Stimulated activated naive CD8-positive, alpha-beta T cell treated with anti-CD3 and anti-CD28 coated beads, Interleukin-15, Interleukin-2, amounts not matched to agents 100 ng/mL and 50 ng/mL, for 24 hours (primary cell): ENCODE data around the gene ANXA11.

Source experiments
- H3K27ac Mint-ChIP-seq: one replicate; pipeline ENCODE4 v1.8.0; 2021; ENCODE audit warnings: mild to moderate bottlenecking, mixed read lengths
- H3K27me3 Mint-ChIP-seq: one replicate; pipeline ENCODE4 v1.8.0; 2021; ENCODE audit warnings: mixed read lengths
- H3K36me3 Mint-ChIP-seq: one replicate; pipeline ENCODE4 v1.8.0; 2021; ENCODE audit warnings: low read depth, mixed read lengths
- H3K4me1 Mint-ChIP-seq: one replicate; pipeline ENCODE4 v1.8.0; 2021; ENCODE audit warnings: low read depth, mixed read lengths
- H3K4me3 Mint-ChIP-seq: one replicate; pipeline ENCODE4 v1.8.0; 2021; ENCODE audit warnings: mild to moderate bottlenecking, mixed read lengths
- H3K9me3 Mint-ChIP-seq: one replicate; pipeline ENCODE4 v1.8.0; 2021; ENCODE audit warnings: mixed read lengths

ANXA11 gene

DNA sequence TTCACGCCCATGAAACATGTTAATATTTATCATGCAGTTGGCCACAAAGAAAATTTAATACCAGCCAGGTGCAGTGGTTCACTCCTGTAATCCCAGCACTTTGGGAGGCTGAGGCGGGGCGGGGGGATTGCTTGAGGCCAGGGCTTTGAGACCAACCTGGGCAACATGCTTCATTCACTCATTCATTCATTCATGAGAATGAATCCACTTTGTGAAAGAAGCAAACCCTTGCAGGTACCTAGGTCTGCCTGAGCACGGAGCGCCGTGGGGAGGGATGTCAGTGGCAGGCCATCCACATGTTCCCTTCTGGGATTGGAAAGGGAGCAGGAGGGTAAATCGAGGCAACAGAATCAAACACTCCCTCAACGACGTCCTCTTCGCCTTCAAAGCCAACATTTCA is 4.7 kb downstream of the ANXA11 start:
- Mint-ChIP-seq H3K27me3 (no peaks in the 10 kb centered on the region), H3K27ac (peak overlapping the region; percentile 83), H3K4me3 (no peak overlapping the region), H3K36me3 (peaks cover 26% of the 10 kb centered on the region), H3K9me3 (no peaks in the 10 kb centered on the region), H3K4me1 (peaks cover 89% of the 10 kb centered on the region)

DNA sequence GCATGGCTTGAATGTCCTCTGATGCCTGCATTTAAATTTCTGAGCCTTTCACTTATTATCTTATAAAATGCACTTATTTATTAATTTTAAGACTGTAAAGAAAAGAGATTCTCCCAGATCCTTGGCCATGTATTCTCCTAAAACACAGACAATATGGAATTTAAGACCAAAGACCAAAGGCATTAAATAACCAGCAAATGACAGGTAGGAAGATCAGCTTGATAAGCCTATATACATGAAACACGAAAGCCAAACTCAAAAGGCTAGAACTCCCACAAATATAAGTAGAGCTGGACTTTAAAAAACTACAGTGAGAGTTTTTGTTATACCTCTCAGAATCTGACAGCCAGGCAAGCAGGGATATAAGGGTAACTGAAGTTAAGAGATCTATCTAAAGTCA is 5.1 kb downstream of the ANXA11 start:
- Mint-ChIP-seq H3K4me3 (no peak overlapping the region), H3K4me1 (peaks cover 91% of the 10 kb centered on the region), H3K27me3 (no peaks in the 10 kb centered on the region), H3K36me3 (peaks cover 30% of the 10 kb centered on the region), H3K9me3 (no peaks in the 10 kb centered on the region), H3K27ac (no peak overlapping the region)

DNA sequence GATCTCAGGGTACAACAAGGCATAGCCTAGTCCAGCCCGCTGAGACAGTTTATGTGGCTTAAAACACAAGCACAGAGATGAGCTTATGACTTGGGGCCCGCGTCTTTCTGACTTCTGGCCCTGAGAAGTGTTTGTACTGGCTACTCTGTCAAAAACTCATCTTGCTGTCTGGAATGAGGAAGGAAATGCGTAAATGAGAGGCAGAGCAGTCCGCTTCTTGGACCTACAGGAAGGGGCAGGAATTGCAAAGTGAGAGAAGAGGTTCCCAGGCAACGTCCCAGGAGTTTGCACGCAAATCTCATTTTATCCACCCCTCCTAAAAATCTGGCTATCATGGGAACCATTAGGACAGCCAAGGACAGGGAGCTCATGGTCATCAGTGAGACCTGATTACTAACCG is 5.5 kb downstream of the ANXA11 start:
- Mint-ChIP-seq H3K36me3 (peaks cover 34% of the 10 kb centered on the region), H3K27ac (no peak overlapping the region), H3K4me1 (peaks cover 96% of the 10 kb centered on the region), H3K9me3 (no peaks in the 10 kb centered on the region), H3K4me3 (no peak overlapping the region), H3K27me3 (no peaks in the 10 kb centered on the region)

DNA sequence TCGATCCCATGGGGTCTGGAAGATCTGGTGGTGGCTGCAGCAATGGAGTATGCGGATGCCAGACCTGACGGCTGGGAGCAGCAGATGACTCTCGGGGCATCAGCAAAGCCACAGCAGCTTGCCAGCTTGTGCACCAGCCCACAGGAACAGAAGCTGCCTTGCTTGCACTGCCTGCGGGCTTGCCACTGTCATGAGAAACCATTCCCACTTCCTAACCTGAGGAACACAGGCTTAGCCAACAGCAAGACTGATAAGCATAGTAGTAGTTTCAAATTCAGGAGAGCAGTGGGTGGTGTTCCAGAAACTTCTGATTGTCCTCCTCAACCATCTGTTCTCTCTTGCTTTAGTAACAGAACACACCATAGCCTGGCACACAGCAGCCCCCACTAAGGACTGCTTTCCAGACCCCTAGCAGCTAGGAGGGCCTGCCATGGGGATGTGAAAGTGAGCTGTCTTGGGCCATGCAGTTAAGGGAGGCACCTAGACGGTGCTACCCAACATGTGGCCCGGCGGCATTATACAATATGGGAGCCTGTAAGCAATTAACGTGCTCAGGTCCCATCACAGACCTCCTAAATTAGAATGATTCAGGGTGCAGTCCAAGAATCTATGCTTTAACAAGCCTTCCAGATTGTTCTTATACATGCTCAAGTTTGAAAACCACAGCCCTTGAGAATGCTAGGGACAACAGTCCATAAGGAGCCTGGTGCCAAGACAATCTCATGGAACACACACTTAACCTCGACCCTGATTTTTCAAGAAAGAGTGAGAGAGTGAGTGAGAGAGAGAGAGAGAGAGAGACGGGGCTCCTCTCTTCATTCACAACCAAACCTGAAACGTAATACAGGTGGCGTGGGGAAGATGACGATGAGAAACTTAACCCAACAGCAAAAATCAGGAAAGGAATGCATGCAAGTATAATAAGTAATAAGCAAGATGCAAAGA is 7.1 kb downstream of the ANXA11 start:
- Mint-ChIP-seq H3K27me3 (no peaks in the 10 kb centered on the region), H3K4me1 (peaks cover 92% of the 10 kb centered on the region), H3K36me3 (peaks cover 34% of the 10 kb centered on the region), H3K4me3 (peak overlapping the region; percentile 38), H3K9me3 (no peaks in the 10 kb centered on the region), H3K27ac (peak overlapping the region; percentile 34)

DNA sequence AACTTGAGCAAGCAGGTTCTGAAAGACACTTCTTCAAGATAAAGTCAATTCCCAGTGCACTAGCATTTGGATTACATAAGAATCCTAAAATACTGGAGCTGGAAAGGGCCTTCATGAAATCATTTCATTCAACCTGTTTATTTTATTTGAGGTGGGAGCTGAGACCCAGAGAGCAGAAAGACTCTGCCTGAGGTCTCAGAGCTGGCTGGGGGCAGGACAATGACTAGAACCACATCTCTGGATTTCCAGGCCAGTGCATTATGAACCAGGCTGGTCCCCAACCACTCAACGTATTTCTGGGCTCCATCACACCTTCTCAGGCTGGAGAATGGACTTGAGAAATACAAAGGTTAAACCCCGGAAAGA is 8.4 kb downstream of the ANXA11 start:
- Mint-ChIP-seq H3K4me1 (peaks cover 91% of the 10 kb centered on the region), H3K9me3 (peaks cover 8% of the 10 kb centered on the region), H3K4me3 (peak overlapping the region; percentile 62), H3K36me3 (peaks cover 44% of the 10 kb centered on the region), H3K27me3 (no peaks in the 10 kb centered on the region), H3K27ac (peak overlapping the region; percentile 94)

DNA sequence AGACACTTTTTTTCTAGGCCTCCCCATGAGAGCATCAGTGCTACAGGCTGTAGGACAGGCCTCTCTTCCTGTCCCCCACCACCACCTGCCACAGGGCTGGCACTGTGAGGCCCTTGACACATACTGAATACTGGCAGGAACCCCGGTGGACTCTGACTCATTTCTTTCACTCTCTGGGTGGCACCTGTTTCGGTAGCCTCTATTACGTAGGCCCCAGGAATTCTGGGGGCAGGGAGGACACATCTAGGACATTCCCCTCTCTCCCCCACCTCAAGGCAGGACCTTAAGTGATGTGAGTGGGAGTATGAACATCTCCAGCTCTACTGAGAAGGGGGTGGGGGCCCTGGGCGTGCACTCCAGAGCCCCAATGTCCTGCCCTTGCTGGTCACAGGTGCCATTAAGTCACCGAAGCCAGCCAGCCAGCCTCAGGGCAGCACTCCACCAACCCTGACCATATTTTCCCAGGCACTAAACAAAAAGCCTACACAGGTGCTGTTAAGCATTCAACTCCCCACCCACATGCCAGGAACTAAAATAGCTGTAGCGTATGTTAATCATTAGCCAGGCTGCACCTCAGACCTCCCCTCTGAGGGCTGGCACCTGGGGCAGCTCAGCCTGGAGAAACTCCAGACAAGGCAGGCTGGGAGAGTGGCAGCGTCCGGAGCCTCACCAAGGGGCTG is 8.9 kb downstream of the ANXA11 start:
- H3K36me3 Mint-ChIP-seq = peaks cover 44% of the 10 kb centered on the region
- H3K27me3 Mint-ChIP-seq = no peaks in the 10 kb centered on the region
- H3K4me1 Mint-ChIP-seq = peaks cover 91% of the 10 kb centered on the region
- H3K4me3 Mint-ChIP-seq = peak overlapping the region; percentile 66
- peaks cover 8% of the 10 kb centered on the region for H3K9me3 Mint-ChIP-seq
- H3K27ac Mint-ChIP-seq = peak overlapping the region; percentile 94

DNA sequence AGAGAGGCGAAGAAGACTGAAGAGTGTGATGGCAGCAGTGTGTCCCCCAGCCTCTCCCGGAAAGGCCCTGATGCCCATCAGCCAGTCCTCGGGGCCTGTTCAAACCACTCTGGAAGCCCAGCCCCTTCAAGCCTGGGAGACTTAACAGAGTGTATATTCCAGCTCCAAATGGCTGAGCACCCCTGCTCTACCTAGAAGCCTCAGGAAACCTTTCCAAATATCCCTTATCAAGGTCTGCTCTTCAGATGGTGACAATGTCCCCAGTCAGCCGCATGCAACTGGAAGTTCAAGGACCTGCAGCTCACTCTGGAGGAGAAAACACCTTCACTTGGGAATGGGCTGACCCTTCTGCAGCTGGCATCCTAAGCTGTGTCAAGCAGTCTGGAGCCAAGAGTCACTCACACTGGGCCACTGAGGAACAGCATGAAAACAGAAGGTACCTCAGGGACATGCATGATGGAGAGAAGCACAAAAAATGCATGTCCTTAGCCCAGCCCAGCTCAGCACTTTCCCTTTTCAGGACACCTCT is 10.2 kb downstream of the ANXA11 start:
- Mint-ChIP-seq H3K4me3 (no peak overlapping the region), H3K36me3 (peaks cover 34% of the 10 kb centered on the region), H3K4me1 (peaks cover 81% of the 10 kb centered on the region), H3K9me3 (peaks cover 8% of the 10 kb centered on the region), H3K27ac (peak overlapping the region; percentile 94), H3K27me3 (no peaks in the 10 kb centered on the region)

DNA sequence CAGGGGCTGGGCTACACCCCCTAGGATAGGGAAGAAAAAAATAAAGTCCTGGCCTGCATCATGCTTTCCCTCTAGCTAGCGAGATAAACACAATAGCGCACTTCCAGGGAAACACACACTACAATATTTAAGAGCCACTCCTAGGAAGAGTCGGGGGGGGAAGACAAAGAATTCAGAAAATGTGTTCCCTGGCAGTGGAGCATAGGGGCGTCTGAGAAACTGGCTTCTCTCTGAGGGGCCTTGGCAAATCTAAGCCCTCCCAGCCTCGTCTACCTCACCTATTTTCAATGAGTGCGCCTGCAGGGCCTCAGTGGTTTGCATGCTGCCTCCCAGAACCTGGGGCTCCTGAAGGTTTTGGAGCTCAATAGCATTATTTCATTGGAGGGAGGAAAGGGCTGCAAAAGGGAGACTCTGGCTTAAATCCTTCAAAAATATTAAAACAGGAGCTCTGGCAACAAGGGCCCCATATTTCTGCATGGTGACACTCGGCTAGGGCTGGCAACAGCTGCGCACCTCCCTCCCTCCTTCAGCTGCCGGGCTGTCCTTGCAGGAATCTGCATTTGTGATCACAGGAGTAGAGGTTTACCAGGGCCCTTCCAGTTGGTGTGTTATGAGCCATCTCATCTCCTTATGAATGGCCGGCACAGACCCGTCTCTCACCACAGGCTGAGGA is 10.8 kb downstream of the ANXA11 start:
- Mint-ChIP-seq H3K9me3 (peaks cover 8% of the 10 kb centered on the region), H3K36me3 (peaks cover 40% of the 10 kb centered on the region), H3K4me3 (no peak overlapping the region), H3K27ac (peak overlapping the region; percentile 94), H3K27me3 (no peaks in the 10 kb centered on the region), H3K4me1 (peaks cover 81% of the 10 kb centered on the region)

DNA sequence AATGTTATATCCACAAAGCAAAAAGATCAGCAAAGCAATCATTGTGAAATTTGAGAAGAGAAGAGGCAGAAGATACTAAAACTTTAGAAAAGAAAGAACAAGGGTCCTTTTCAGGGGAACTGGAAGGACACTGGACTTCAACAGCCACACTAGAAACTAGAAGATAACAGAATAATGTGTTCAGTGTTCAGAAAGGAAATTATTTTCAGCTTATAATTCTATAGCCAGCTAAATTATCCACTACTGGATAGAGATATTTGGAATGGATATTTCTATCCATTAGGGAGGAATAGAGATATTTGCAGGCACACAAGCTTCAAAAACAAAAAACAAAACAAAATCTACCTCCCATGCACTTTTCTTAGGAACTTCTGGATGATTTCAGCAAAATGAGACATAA is 12.8 kb downstream of the ANXA11 start:
- Mint-ChIP-seq H3K27me3 (no peaks in the 10 kb centered on the region), H3K36me3 (peaks cover 44% of the 10 kb centered on the region), H3K27ac (peak overlapping the region; percentile 78), H3K4me3 (peak overlapping the region; percentile 37), H3K9me3 (peaks cover 8% of the 10 kb centered on the region), H3K4me1 (peaks cover 80% of the 10 kb centered on the region)

DNA sequence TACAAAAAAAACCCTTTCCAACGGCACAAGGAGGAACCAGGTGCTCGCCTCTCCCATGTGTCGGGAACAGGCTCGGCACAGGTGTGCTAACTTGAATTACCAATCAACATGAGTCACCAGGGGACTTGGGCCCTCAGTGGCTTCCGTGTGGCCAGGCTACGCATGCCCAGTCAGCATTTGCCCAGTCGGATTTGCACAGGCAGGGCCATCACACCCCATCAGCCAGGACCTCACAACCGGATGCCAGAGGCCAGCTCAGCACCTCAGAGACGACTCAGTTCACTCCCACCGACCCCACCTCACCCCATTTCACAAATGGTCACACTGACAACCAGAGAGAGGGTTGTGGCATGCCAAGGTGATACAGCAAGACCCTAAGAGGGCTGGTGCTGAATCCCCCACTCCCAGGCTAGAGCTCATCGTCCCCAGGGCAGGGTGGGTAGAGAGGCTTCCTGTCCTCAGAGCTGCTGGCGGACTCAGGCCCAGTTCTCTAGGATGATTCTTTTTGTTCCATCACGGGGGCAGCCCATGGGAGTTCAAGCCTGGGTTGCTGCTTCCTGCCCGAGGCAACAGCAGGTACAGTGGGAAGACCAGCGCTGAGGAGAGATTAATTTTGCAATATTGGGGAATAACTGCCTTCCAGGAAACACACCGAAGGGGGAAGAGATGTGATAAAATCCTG is 13.6 kb downstream of the ANXA11 start:
- H3K4me1 Mint-ChIP-seq = peaks cover 80% of the 10 kb centered on the region
- H3K36me3 Mint-ChIP-seq = peaks cover 44% of the 10 kb centered on the region
- no peaks in the 10 kb centered on the region for H3K27me3 Mint-ChIP-seq
- peak overlapping the region; percentile 37 for H3K4me3 Mint-ChIP-seq
- H3K9me3 Mint-ChIP-seq = peaks cover 8% of the 10 kb centered on the region
- peak overlapping the region; percentile 78 for H3K27ac Mint-ChIP-seq

DNA sequence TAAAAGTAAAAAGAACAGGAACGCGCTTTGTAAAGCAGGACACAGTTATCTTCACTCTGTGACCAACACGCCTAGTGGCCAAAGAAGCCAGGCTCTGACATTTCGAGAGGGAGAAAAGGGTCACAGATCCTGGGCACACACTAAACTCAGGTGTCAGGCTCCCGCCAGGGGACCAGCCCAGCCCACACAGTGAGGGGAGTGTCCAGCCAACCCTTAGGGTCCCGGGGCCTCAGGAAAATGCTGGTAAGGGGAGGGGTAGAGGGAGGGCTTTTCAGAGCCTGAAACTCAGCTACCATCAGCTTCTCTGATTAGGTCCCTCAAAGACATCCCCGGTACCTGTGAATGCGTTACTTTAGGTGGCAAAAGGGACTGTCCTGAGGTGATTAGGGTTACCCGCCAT is 16.6 kb downstream of the ANXA11 start:
- H3K27ac Mint-ChIP-seq = peak overlapping the region; percentile 84
- H3K4me1 Mint-ChIP-seq = peaks cover 83% of the 10 kb centered on the region
- peak overlapping the region; percentile 30 for H3K4me3 Mint-ChIP-seq
- peaks cover 8% of the 10 kb centered on the region for H3K9me3 Mint-ChIP-seq
- no peaks in the 10 kb centered on the region for H3K27me3 Mint-ChIP-seq
- H3K36me3 Mint-ChIP-seq = peaks cover 38% of the 10 kb centered on the region

DNA sequence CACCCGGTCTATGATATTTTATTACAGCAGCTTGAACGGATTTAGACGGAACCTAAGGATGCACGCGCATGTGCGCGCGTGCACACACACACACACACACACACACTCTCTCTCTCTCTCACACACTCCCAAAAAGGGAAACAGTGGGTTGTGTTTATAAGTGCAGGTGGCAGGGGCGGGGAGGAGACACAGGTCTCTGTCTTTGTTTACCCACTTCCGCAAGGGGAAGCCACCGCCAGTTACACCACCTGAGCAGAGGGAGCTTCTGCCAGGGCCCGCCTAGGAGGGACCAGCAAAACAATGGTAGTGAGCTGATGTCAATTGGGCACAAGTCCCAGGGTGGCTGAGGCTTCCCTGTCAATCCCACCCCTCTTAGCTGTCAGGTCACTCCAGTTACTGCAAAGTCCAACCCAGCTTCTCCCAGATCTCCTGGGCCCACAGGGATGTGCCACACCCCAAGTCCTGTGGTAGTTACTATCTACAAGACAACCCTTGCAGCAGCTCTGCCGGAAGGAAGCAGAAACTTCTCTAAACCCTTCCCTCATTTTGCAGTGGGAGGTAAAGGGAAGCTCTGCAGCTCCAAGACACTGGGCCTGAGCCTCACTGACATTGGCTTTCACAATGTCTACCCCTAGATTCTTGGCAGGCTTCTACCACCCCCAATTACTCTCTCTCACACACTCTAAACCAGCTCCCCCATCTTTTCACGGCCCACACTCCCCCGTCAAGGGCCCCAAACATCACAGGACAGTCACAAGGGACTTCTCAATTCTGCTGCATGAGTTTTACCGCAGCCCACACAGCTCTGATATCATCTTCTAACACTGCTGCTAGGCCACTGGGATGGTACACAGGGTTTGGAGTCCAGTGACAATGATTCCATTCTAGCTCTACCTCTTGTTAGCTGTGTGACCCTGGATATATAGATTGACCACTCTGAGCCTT is 17.6 kb downstream of the ANXA11 start:
- Mint-ChIP-seq H3K4me3 (peak overlapping the region; percentile 66), H3K9me3 (peaks cover 6% of the 10 kb centered on the region), H3K27me3 (no peaks in the 10 kb centered on the region), H3K27ac (peak overlapping the region; percentile 86), H3K36me3 (peaks cover 34% of the 10 kb centered on the region), H3K4me1 (peaks cover 86% of the 10 kb centered on the region)

DNA sequence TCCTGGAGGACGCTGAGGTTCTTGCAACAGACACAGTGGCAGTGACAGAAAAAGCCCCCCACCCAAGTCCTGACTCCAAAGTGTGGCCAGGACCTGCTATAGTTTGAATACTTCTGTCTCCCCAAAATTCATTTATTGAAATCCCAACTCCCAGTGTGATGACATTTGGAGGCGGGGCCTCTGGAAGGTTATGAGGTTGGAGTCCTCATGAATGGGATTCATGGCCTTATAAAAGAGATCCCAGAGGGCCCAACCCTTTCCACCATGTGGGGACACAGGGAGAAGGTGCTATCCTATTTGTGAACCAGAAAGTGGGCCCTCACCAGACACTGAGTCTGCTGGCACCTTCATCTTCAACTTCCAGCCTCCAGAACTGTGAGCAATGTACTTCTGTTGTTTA is 18.3 kb downstream of the ANXA11 start:
- H3K27me3 Mint-ChIP-seq = no peaks in the 10 kb centered on the region
- H3K9me3 Mint-ChIP-seq = peaks cover 1% of the 10 kb centered on the region
- peak overlapping the region; percentile 66 for H3K4me3 Mint-ChIP-seq
- peaks cover 84% of the 10 kb centered on the region for H3K4me1 Mint-ChIP-seq
- peaks cover 27% of the 10 kb centered on the region for H3K36me3 Mint-ChIP-seq
- peak overlapping the region; percentile 86 for H3K27ac Mint-ChIP-seq
